HTR-8/SVneo (cell line): ENCODE results near the gene MYH9.

Source experiments
- DNase-seq: peaks from one replicate; pipeline ENCODE4 v3.0.0; 2011; ENCODE audit warnings: low spot score, mixed read lengths; ENCODE audit not compliant: insufficient read length
- FAIRE-seq: peaks from 2 replicates; lab custom pipeline; 2011; peaks lifted over from hg19 to GRCh38; lab: Jason Lieb, UNC

MYH9 gene

DNA sequence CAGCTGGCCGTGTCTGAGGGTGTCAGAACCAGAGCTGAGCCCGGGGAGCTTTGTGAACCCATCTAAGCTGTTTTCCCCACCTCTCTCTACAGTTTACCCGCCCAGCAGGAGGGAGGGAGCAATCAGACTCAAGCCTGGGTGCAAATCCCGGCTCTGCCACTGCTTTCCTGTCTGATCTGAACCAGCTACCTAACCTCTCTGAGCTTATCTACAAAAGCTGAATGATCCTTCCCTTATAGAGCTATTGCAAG, 148.7 kb downstream of the MYH9 start:
- DNase-seq (no peak), FAIRE-seq (no peak)

GRCh38 chr22:36238373-36239149, 149.2 kb downstream of the MYH9 start:
- DNase-seq (no peak), FAIRE-seq (no peak)

- DNase-seq (no peak), FAIRE-seq (no peak)
These were observed 150.1 kb downstream of the MYH9 start for GRCh38 chr22:36237462-36238372.

- DNase-seq (no peak), FAIRE-seq (no peak)
These were observed 151.1 kb downstream of the MYH9 start for GRCh38 chr22:36236388-36237319.

GRCh38 chr22:36235585-36235984, 152.2 kb downstream of the MYH9 start:
- FAIRE-seq (no peak), DNase-seq (no peak)

GRCh38 chr22:36234919-36235318, 152.8 kb downstream of the MYH9 start:
- FAIRE-seq (no peak), DNase-seq (no peak)

GRCh38 chr22:36234213-36234612, 153.6 kb downstream of the MYH9 start:
- DNase-seq (no peak), FAIRE-seq (no peak)

DNA sequence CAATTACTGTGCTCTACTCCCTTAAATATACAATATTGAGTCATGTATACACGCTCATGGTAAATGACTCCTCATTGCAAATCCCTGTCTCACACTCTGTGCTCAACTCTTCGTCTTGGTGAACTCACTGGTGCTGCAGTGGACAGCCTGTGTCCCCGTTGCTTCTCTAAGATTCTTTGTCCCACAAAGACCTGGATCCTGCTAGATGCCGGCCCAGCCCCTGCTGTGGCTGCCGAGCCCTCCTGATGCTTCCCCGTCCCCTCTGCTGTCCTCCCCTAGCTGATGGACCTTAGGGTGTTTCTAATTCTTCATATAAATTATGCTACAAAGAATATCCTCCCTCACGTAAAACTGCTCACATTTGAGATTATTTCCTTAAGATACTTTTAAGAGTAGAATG, 154.0 kb downstream of the MYH9 start:
- FAIRE-seq (no peak), DNase-seq (no peak)

DNA sequence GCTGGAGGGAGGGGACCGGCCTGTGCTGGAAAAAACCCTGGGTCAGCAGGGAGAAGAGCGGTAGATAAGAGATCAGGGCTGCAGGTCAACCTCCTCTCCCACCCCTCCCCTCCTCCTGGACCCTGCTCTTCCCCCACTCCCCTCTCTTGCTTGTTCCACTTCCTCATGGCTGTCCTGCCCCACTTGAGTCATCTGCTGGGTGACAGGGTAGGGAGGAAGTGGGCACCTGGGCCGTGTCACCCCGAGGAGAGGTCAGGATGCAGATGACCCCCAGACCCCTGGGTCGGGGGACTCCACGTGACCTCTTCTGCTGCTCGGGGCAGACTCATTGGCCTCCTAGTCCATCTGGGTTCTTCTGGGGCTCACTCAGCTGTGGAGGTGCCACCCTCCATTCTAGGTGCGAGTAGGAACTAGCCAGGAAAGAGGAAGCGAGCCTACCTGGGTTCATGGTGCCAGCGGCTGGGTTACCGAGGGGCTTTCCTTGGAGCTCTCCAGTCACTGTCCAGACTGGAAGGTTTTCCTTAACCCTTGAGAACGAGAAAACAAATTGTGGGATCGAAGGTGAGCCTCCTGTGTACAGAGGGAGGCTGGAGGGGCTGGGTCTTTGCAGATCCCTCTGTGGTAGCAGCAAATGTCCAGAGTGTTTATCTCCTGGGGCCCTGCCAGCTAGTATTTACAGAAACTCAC, 154.9 kb downstream of the MYH9 start:
- FAIRE-seq (no peak), DNase-seq (no peak)
